ENCODE results near the gene SMIM17.

DNA sequence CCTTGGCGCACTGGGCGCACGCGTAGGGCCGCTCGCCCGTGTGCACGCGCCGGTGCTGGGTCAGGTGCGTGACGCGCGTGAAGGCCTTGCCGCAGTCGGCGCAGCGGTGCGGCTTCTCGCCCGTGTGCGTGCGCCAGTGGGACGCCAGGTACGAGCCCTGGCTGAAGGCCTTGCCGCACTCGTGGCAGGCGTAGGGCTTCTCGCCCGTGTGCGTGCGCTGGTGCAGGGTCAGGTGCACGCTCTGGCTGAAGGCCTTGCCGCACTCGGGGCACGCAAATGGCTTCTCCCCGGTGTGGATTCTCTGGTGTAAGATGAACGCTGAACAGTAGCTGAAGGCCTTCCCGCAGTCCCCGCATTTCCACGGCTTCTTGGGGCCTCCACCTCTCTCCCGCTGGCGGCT lies 21.6 kb downstream of the SMIM17 start:
- TF ChIP-seq, protein P1, sequence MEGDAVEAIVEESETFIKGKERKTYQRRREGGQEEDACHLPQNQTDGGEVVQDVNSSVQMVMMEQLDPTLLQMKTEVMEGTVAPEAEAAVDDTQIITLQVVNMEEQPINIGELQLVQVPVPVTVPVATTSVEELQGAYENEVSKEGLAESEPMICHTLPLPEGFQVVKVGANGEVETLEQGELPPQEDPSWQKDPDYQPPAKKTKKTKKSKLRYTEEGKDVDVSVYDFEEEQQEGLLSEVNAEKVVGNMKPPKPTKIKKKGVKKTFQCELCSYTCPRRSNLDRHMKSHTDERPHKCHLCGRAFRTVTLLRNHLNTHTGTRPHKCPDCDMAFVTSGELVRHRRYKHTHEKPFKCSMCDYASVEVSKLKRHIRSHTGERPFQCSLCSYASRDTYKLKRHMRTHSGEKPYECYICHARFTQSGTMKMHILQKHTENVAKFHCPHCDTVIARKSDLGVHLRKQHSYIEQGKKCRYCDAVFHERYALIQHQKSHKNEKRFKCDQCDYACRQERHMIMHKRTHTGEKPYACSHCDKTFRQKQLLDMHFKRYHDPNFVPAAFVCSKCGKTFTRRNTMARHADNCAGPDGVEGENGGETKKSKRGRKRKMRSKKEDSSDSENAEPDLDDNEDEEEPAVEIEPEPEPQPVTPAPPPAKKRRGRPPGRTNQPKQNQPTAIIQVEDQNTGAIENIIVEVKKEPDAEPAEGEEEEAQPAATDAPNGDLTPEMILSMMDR (IDR thresholded peaks at IDR 0.05; ENCODE audit: low read depth, low read length, missing input control), result no peak
- TF ChIP-seq YY1 (IDR thresholded peaks at IDR 0.05), result no peak
- TF ChIP-seq, protein P2, sequence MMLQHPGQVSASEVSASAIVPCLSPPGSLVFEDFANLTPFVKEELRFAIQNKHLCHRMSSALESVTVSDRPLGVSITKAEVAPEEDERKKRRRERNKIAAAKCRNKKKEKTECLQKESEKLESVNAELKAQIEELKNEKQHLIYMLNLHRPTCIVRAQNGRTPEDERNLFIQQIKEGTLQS (IDR thresholded peaks at IDR 0.05), result no peak
- no peak for TF ChIP-seq RAD21 (IDR thresholded peaks at IDR 0.05)
- TF ChIP-seq, protein P3, sequence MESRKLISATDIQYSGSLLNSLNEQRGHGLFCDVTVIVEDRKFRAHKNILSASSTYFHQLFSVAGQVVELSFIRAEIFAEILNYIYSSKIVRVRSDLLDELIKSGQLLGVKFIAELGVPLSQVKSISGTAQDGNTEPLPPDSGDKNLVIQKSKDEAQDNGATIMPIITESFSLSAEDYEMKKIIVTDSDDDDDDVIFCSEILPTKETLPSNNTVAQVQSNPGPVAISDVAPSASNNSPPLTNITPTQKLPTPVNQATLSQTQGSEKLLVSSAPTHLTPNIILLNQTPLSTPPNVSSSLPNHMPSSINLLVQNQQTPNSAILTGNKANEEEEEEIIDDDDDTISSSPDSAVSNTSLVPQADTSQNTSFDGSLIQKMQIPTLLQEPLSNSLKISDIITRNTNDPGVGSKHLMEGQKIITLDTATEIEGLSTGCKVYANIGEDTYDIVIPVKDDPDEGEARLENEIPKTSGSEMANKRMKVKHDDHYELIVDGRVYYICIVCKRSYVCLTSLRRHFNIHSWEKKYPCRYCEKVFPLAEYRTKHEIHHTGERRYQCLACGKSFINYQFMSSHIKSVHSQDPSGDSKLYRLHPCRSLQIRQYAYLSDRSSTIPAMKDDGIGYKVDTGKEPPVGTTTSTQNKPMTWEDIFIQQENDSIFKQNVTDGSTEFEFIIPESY (IDR thresholded peaks at IDR 0.05), result no peak
- TF ChIP-seq TAF1 (conservative IDR thresholded peaks at IDR 0.05), result no peak
- TF ChIP-seq GABPA (IDR thresholded peaks at IDR 0.05 in 1 of 2, conservative IDR thresholded peaks at IDR 0.05 in 1 of 2), result no peak
- TF ChIP-seq, protein P4, sequence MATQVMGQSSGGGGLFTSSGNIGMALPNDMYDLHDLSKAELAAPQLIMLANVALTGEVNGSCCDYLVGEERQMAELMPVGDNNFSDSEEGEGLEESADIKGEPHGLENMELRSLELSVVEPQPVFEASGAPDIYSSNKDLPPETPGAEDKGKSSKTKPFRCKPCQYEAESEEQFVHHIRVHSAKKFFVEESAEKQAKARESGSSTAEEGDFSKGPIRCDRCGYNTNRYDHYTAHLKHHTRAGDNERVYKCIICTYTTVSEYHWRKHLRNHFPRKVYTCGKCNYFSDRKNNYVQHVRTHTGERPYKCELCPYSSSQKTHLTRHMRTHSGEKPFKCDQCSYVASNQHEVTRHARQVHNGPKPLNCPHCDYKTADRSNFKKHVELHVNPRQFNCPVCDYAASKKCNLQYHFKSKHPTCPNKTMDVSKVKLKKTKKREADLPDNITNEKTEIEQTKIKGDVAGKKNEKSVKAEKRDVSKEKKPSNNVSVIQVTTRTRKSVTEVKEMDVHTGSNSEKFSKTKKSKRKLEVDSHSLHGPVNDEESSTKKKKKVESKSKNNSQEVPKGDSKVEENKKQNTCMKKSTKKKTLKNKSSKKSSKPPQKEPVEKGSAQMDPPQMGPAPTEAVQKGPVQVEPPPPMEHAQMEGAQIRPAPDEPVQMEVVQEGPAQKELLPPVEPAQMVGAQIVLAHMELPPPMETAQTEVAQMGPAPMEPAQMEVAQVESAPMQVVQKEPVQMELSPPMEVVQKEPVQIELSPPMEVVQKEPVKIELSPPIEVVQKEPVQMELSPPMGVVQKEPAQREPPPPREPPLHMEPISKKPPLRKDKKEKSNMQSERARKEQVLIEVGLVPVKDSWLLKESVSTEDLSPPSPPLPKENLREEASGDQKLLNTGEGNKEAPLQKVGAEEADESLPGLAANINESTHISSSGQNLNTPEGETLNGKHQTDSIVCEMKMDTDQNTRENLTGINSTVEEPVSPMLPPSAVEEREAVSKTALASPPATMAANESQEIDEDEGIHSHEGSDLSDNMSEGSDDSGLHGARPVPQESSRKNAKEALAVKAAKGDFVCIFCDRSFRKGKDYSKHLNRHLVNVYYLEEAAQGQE (IDR thresholded peaks at IDR 0.05), result no peak
- TF ChIP-seq, protein P5, sequence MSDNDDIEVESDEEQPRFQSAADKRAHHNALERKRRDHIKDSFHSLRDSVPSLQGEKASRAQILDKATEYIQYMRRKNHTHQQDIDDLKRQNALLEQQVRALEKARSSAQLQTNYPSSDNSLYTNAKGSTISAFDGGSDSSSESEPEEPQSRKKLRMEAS (IDR thresholded peaks at IDR 0.05), result no peak
- no peak for TF ChIP-seq HNF4G (IDR thresholded peaks at IDR 0.05)

All from liver (tissue), 3 donors.